Neural cell (in vitro differentiated cells): ENCODE data around the gene NPAS3. TPM values are rescaled to one million over a fixed set of nuclear protein-coding genes. Genes with fewer than 3 reads are reported as not detected.

Experiments
- H2AFZ ChIP-seq: fragments of 200-600, 300-800 bp; sonication (generic), shearing (Covaris generic); 2 replicates; pipeline ENCODE4 v1.6.0; 2014; ENCODE audit warnings: low read depth, mild to moderate bottlenecking, antibody characterized with exemption, low read length, moderate library complexity
- H3F3A ChIP-seq: fragments of 200-600 bp; shearing (Covaris generic); 2 replicates; pipeline ENCODE4 v1.6.1; 2016; ENCODE audit warnings: mild to moderate bottlenecking, moderate library complexity, mixed read lengths, antibody characterized with exemption, low read length; ENCODE audit not compliant: insufficient read depth, poor library complexity, severe bottlenecking
- H3K27ac ChIP-seq: fragments of 200-600, 300-800 bp; sonication (generic), shearing (Covaris generic); 2 replicates; pipeline ENCODE4 v1.5.1; 2014; ENCODE audit warnings: mild to moderate bottlenecking, low read length, moderate library complexity
- H3K27me3 ChIP-seq: fragments of 300-800, 200-600 bp; sonication (generic), shearing (Covaris generic); 2 replicates; pipeline ENCODE4 v1.6.0; 2014; ENCODE audit warnings: mild to moderate bottlenecking, low read depth, low read length, moderate library complexity; ENCODE audit not compliant: insufficient read depth
- H3K36me3 ChIP-seq: fragments of 300-800, 200-600 bp; sonication (generic), shearing (Covaris generic); 2 replicates; pipeline ENCODE4 v1.5.1; 2014; ENCODE audit warnings: mild to moderate bottlenecking, antibody characterized with exemption, low read length, moderate library complexity; ENCODE audit not compliant: insufficient read depth
- H3K4me2 ChIP-seq: fragments of 300-800, 200-600 bp; sonication (generic), shearing (Covaris generic); 2 replicates; pipeline ENCODE4 v1.6.0; 2014; ENCODE audit warnings: mild to moderate bottlenecking, low read length
- H3K4me3 ChIP-seq: fragments of 300-800, 200-600 bp; sonication (generic), shearing (Covaris generic); 2 replicates; pipeline ENCODE4 v1.5.1; 2014; ENCODE audit warnings: mild to moderate bottlenecking, low read length, moderate library complexity
- H3K79me2 ChIP-seq: fragments of 200-600 bp; shearing (Covaris generic); replicated peaks from 2 replicates; pipeline ENCODE4 v1.6.0; 2014; ENCODE audit warnings: mild to moderate bottlenecking, low read length, moderate library complexity; ENCODE audit not compliant: insufficient read depth
- H3K9ac ChIP-seq: fragments of 300-800, 200-600 bp; sonication (generic), shearing (Covaris generic); 2 replicates; pipeline ENCODE4 v1.6.1; 2016; ENCODE audit warnings: mild to moderate bottlenecking, low read length, mixed read lengths
- H3K9me2 ChIP-seq: fragments of 200-600 bp; shearing (Covaris generic); 2 replicates; pipeline ENCODE4 v1.6.1; 2016; ENCODE audit warnings: mild to moderate bottlenecking, low read length, mixed read lengths; ENCODE audit not compliant: insufficient read depth
- H3K9me3 ChIP-seq: fragments of 200-600, 300-800 bp; sonication (generic), shearing (Covaris generic); 2 replicates; pipeline ENCODE4 v1.6.1; 2016; ENCODE audit warnings: mild to moderate bottlenecking, mixed run types, low read length, moderate library complexity, mixed read lengths
- H4K20me1 ChIP-seq: fragments of 200-600 bp; shearing (Covaris generic); 2 replicates; pipeline ENCODE4 v1.6.1; 2016; ENCODE audit warnings: mild to moderate bottlenecking, mixed run types; ENCODE audit not compliant: insufficient read depth
- EP300 ChIP-seq: fragments of 450-650 bp; conservative IDR thresholded peaks from 2 replicates; pipeline ENCODE4 v1.6.1; 2014; ENCODE audit warnings: antibody characterized with exemption, mild to moderate bottlenecking, moderate library complexity; ENCODE audit not compliant: poor library complexity, severe bottlenecking
- EZH2 ChIP-seq: fragments of 200-600, 300-800 bp; shearing (Covaris generic), sonication (generic); IDR thresholded peaks from 2 replicates; pipeline ENCODE4 v1.6.1; 2014; ENCODE audit warnings: antibody characterized with exemption, low read length, borderline replicate concordance, mild to moderate bottlenecking; ENCODE audit not compliant: insufficient read depth, poor library complexity, severe bottlenecking
- MXI1 ChIP-seq: fragments of 450-650 bp; conservative IDR thresholded peaks from 2 replicates; pipeline ENCODE4 v1.6.1; 2014; ENCODE audit warnings: antibody characterized with exemption, mild to moderate bottlenecking; ENCODE audit not compliant: poor library complexity, severe bottlenecking
- POLR2AphosphoS5 ChIP-seq: IDR thresholded peaks from 2 replicates; pipeline ENCODE4 v1.6.1; 2012
- RAD21 ChIP-seq: fragments of 450-650 bp; conservative IDR thresholded peaks from 2 replicates; pipeline ENCODE4 v1.6.1; 2014; ENCODE audit warnings: antibody characterized with exemption, mild to moderate bottlenecking, moderate library complexity
- SMC3 ChIP-seq: fragments of 450-650 bp; conservative IDR thresholded peaks from 2 replicates; pipeline ENCODE4 v1.6.1; 2014; ENCODE audit warnings: antibody characterized with exemption, mild to moderate bottlenecking, moderate library complexity; ENCODE audit not compliant: poor library complexity
- TAF1 ChIP-seq: IDR thresholded peaks from 2 replicates; pipeline ENCODE4 v1.6.1; 2012; ENCODE audit warnings: low read depth
- polyA plus RNA-seq: library from polyadenylated mRNA; depleted of rRNA; stranded (reverse); fragments of >200 nt; gene quantifications from 2 replicates; pipeline ENCODE4 v1.2.3, GENCODE V29; 2014
- TF ChIP-seq, protein P1 (sequence below): IDR thresholded peaks from 2 replicates; pipeline ENCODE4 v1.6.1; 2012; ENCODE audit warnings: borderline replicate concordance
- TF ChIP-seq, protein P2 (sequence below): fragments of 450-650 bp; IDR thresholded peaks from 2 replicates; pipeline ENCODE4 v1.5.1; 2014; ENCODE audit warnings: antibody characterized with exemption, mild to moderate bottlenecking, moderate library complexity; ENCODE audit not compliant: poor library complexity, severe bottlenecking

NPAS3 gene
- polyA plus RNA-seq, 1 donor from 2014 or later: 1.3 TPM

DNA sequence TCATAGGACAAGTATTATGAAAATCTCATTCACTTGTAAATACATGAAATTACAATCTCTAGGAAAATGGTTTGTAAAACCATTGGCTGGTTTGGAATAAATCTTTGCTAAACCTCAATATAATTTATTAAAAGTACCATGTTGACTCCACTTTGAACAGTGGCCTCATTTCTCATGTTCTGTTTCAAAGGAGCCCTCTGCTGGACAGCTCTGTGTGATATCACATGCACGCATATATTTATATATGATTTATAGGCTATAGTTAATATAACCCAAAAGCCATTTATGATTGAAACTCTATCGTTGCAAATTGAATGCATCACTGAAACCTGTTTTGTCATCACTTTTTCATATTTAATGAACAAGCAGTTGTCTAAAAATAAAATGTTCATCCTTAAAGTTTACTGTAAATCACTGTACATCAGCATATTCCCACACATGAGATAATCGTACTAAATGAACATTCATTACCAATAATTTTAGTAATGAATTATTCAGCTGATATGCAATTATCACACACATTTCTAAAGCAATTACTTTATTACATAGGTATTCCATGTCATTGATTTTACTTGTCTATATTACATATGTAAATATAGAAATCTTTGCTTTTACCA lies 493.8 kb downstream of the NPAS3 start:
- H3K4me2 ChIP-seq: no peak overlapping the region
- H3K4me3 ChIP-seq: no peak overlapping the region
- H3K27ac ChIP-seq: no peak overlapping the region
- no peak overlapping the region for H2AFZ ChIP-seq
- H3K27me3 ChIP-seq: no peaks in the 10 kb centered on the region
- H4K20me1 ChIP-seq: no peaks in the 10 kb centered on the region
- no peaks in the 10 kb centered on the region for H3K9me2 ChIP-seq
- H3K9ac ChIP-seq: no peak overlapping the region
- H3K79me2 ChIP-seq: no peaks in the 10 kb centered on the region
- H3K9me3 ChIP-seq: no peaks in the 10 kb centered on the region
- H3K36me3 ChIP-seq: no peaks in the 10 kb centered on the region
- TF ChIP-seq SMC3: peak; percentile 83
- no peak for TF ChIP-seq EP300
- TF ChIP-seq, protein P1, sequence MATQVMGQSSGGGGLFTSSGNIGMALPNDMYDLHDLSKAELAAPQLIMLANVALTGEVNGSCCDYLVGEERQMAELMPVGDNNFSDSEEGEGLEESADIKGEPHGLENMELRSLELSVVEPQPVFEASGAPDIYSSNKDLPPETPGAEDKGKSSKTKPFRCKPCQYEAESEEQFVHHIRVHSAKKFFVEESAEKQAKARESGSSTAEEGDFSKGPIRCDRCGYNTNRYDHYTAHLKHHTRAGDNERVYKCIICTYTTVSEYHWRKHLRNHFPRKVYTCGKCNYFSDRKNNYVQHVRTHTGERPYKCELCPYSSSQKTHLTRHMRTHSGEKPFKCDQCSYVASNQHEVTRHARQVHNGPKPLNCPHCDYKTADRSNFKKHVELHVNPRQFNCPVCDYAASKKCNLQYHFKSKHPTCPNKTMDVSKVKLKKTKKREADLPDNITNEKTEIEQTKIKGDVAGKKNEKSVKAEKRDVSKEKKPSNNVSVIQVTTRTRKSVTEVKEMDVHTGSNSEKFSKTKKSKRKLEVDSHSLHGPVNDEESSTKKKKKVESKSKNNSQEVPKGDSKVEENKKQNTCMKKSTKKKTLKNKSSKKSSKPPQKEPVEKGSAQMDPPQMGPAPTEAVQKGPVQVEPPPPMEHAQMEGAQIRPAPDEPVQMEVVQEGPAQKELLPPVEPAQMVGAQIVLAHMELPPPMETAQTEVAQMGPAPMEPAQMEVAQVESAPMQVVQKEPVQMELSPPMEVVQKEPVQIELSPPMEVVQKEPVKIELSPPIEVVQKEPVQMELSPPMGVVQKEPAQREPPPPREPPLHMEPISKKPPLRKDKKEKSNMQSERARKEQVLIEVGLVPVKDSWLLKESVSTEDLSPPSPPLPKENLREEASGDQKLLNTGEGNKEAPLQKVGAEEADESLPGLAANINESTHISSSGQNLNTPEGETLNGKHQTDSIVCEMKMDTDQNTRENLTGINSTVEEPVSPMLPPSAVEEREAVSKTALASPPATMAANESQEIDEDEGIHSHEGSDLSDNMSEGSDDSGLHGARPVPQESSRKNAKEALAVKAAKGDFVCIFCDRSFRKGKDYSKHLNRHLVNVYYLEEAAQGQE: no peak
- no peak for TF ChIP-seq TAF1
- TF ChIP-seq MXI1: no peak
- no peak for TF ChIP-seq EZH2
- TF ChIP-seq POLR2AphosphoS5: no peak
- TF ChIP-seq, protein P2, sequence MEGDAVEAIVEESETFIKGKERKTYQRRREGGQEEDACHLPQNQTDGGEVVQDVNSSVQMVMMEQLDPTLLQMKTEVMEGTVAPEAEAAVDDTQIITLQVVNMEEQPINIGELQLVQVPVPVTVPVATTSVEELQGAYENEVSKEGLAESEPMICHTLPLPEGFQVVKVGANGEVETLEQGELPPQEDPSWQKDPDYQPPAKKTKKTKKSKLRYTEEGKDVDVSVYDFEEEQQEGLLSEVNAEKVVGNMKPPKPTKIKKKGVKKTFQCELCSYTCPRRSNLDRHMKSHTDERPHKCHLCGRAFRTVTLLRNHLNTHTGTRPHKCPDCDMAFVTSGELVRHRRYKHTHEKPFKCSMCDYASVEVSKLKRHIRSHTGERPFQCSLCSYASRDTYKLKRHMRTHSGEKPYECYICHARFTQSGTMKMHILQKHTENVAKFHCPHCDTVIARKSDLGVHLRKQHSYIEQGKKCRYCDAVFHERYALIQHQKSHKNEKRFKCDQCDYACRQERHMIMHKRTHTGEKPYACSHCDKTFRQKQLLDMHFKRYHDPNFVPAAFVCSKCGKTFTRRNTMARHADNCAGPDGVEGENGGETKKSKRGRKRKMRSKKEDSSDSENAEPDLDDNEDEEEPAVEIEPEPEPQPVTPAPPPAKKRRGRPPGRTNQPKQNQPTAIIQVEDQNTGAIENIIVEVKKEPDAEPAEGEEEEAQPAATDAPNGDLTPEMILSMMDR: peak; percentile 73
- TF ChIP-seq RAD21: peak; percentile 75
- H3F3A ChIP-seq: no peaks in the 10 kb centered on the region

DNA sequence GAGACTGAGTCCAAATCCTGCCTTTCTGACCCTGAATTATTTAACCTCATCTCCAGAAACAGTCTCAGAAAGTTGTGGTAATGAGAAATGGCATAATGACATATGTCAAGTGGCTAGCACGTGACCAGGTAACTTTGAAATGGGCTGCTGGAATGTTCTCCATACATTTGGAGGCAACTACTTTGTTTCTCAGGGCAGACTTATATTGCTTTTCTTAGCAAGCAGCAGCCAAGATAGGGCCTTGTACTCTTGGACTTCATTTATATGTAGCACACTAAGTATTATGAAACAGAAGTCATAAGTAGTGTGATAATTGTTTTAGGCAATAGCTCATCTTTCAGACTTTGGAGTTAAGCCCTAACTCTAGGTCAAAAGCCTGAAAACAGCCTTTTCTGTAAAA lies 494.7 kb downstream of the NPAS3 start:
- no peaks in the 10 kb centered on the region for H3K9me3 ChIP-seq
- H3K79me2 ChIP-seq: no peaks in the 10 kb centered on the region
- H3K27me3 ChIP-seq: no peaks in the 10 kb centered on the region
- no peaks in the 10 kb centered on the region for H4K20me1 ChIP-seq
- no peak overlapping the region for H3K9ac ChIP-seq
- H2AFZ ChIP-seq: no peak overlapping the region
- no peak for TF ChIP-seq RAD21
- TF ChIP-seq, protein P1: no peak
- no peak for TF ChIP-seq MXI1
- no peak for TF ChIP-seq SMC3
- TF ChIP-seq EP300: no peak
- no peak for TF ChIP-seq POLR2AphosphoS5
- TF ChIP-seq, protein P2: no peak
- TF ChIP-seq TAF1: no peak
- TF ChIP-seq EZH2: no peak
- H3K4me3 ChIP-seq: no peak overlapping the region
- H3K27ac ChIP-seq: no peak overlapping the region
- H3F3A ChIP-seq: no peaks in the 10 kb centered on the region
- H3K36me3 ChIP-seq: no peaks in the 10 kb centered on the region
- H3K9me2 ChIP-seq: no peaks in the 10 kb centered on the region
- H3K4me2 ChIP-seq: no peak overlapping the region
